ENCODE measurements around the gene ATRN.

Gene ATRN

GRCh38 chr20:3693376-3693775, 222.6 kb downstream of the ATRN start:
- H3K27ac ChIP-seq: no peak overlapping the region
- no peak for TF ChIP-seq ZFX (IDR thresholded peaks at IDR 0.05)
- no peak for TF ChIP-seq CTCF (conservative IDR thresholded peaks at IDR 0.05)

GRCh38 chr20:3694864-3695263, 224.0 kb downstream of the ATRN start:
- TF ChIP-seq ZFX (IDR thresholded peaks at IDR 0.05): no peak
- no peak for TF ChIP-seq CTCF (conservative IDR thresholded peaks at IDR 0.05)

GRCh38 chr20:3696200-3696599, 225.4 kb downstream of the ATRN start:
- no peak for TF ChIP-seq ZFX (IDR thresholded peaks at IDR 0.05)
- TF ChIP-seq CTCF (conservative IDR thresholded peaks at IDR 0.05): no peak; the same call in 1 of the 2 replicates

More at GRCh38 chr20:3694864-3695263, 224.0 kb downstream of the ATRN start:
- no peak overlapping the region for H3K27ac ChIP-seq

GRCh38 chr20:3696745-3697587, 226.1 kb downstream of the ATRN start:
- H3K27ac ChIP-seq: no peak overlapping the region
- no peak for TF ChIP-seq CTCF (conservative IDR thresholded peaks at IDR 0.05)
- TF ChIP-seq ZFX (IDR thresholded peaks at IDR 0.05): no peak

More at GRCh38 chr20:3696200-3696599, 225.4 kb downstream of the ATRN start:
- H3K27ac ChIP-seq: no peak overlapping the region

GRCh38 chr20:3697588-3698305, 226.9 kb downstream of the ATRN start:
- no peak overlapping the region for H3K27ac ChIP-seq

GRCh38 chr20:3698591-3699001, 227.8 kb downstream of the ATRN start:
- H3K27ac ChIP-seq: no peak overlapping the region
- no peak for TF ChIP-seq ZFX (IDR thresholded peaks at IDR 0.05)
- TF ChIP-seq CTCF (conservative IDR thresholded peaks at IDR 0.05): no peak

More at GRCh38 chr20:3697588-3698305, 226.9 kb downstream of the ATRN start:
- TF ChIP-seq CTCF (conservative IDR thresholded peaks at IDR 0.05) (no peak), ZFX (IDR thresholded peaks at IDR 0.05) (no peak)

GRCh38 chr20:3699037-3699436, 228.2 kb downstream of the ATRN start:
- TF ChIP-seq ZFX (IDR thresholded peaks at IDR 0.05) (no peak), CTCF (conservative IDR thresholded peaks at IDR 0.05) (no peak)
- no peak overlapping the region for H3K27ac ChIP-seq

Measured in C4-2B (cell line).